ENCODE data around the gene PAK4. TPM values are rescaled to one million over a fixed set of nuclear protein-coding genes. Genes with fewer than 3 reads are reported as not detected.

The PAK4 gene
- total and polyA plus RNA-seq, 2 of the 8 experiments (the other 6 are each of a cell fraction or from before 2014, with no cell fraction given): 50.7 to 64.4 TPM

DNA sequence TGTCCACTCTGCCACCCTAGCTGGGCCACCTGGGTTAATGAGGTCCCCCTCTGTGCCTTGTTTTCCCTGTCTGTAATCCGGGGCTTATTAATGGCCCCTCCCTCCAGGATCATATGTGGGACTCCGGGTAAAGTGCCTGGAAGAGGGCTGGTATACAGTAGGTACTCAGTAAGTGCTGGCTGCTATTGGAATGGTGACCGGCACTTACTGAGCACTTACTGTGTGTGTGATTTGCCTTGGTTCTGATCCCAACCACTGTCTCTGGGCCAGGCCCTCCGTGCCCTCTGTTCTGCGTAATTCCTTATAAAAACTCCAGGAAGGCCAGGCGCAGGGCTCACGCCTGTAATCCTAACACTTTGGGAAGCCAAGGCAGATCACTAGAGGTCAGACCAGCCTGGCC lies 40.3 kb downstream of the PAK4 start:
- Histone ChIP-seq H3K27ac (ENCODE audit: low read depth, low read length) (no peak overlapping the region), H3K9me3 (ENCODE audit: insufficient read depth in 2 of 2, low read depth in 1 of 2, low read length in 1 of 2) (no peaks in the 10 kb centered on the region), H3K79me2 (ENCODE audit: control insufficient read depth in 1 of 2, insufficient read depth in 2 of 2, low read length in 2 of 2) (peaks cover 0 to 14% of the 10 kb centered on the region in 2 experiments; a peak in 1 of 4 replicates), H2BK15ac (ENCODE audit: low read length) (no peak overlapping the region), H3K36me3 (ENCODE audit: control insufficient read depth in 2 of 4, insufficient read depth in 4 of 4, low read length in 3 of 4) (peaks cover 0 to 5% (median 0%) of the 10 kb centered on the region in 4 experiments; a peak in 3 of 8 replicates), H2BK12ac (ENCODE audit: low read depth, low read length) (no peak overlapping the region), H3K23ac (ENCODE audit: insufficient read length) (no peak overlapping the region), H2BK20ac (ENCODE audit: low read length) (0 out of 2 replicates have a peak overlapping the region, but pooled peaks have one; percentile 61), H3K79me1 (ENCODE audit: low read depth, low read length) (peaks cover 16% of the 10 kb centered on the region), H4K20me1 (replicated peaks in 1 of 2; ENCODE audit: control insufficient read depth in 1 of 2, insufficient read depth in 2 of 2, low read length in 2 of 2) (peaks cover 13 to 33% of the 10 kb centered on the region in 2 experiments), H3K9ac (replicated peaks in 1 of 4; ENCODE audit: extremely low read depth in 1 of 4, low read depth in 3 of 4, low read length in 3 of 4) (no peak overlapping the region), H2BK120ac (replicated peaks; ENCODE audit: low read depth, low read length) (no peak overlapping the region), H2BK5ac (ENCODE audit: low read depth, low read length) (no peak overlapping the region), H3K27me3 (replicated peaks in 1 of 4; ENCODE audit: control insufficient read depth in 3 of 4, extremely low read depth in 1 of 4, insufficient read depth in 3 of 4, low read length in 3 of 4) (no peaks in the 10 kb centered on the region), H2AFZ (ENCODE audit: low read length) (no peak overlapping the region), H3K4me3 (ENCODE audit: extremely low read depth in 1 of 4, insufficient read depth in 2 of 4, low read depth in 3 of 4, low read length in 4 of 4) (no peak overlapping the region), H3K4me1 (replicated peaks in 1 of 4; ENCODE audit: control insufficient read depth in 3 of 4, insufficient read depth in 4 of 4, low read length in 3 of 4) (peaks cover 2 to 35% (median 16%) of the 10 kb centered on the region in 4 experiments), H3K4ac (replicated peaks; ENCODE audit: insufficient read length, low read depth, low read length) (no peak overlapping the region), H3K4me2 (ENCODE audit: insufficient read depth in 1 of 2, low read depth in 2 of 2, low read length in 2 of 2) (no peak overlapping the region), H4K8ac (ENCODE audit: extremely low read depth, insufficient read depth, low read length) (no peak overlapping the region), H4K5ac (ENCODE audit: insufficient read length, low read depth, low read length) (no peak overlapping the region), H3K14ac (ENCODE audit: insufficient read length) (no peak overlapping the region), H3K18ac (ENCODE audit: extremely low read depth, low read length) (no peak overlapping the region), H2AK5ac (ENCODE audit: low read depth, low read length) (0 out of 2 replicates have a peak overlapping the region, but pooled peaks have one; percentile 39), H4K91ac (replicated peaks; ENCODE audit: insufficient read length, low read length) (no peak overlapping the region), H3K56ac (replicated peaks; ENCODE audit: insufficient read length, low read depth, low read length) (no peak overlapping the region), H3K23me2 (ENCODE audit: low read depth, low read length) (no peaks in the 10 kb centered on the region)
- ChIA-PET CTCF (ENCODE audit: partially characterized antibody) (interaction anchor here (0.9 to 1.7 kb wide), 6 partner anchors 12 to 60 kb away, joined by 3 to 7 read pairs (median 4); no protein-coding TSS in a partner anchor), POLR2A (ENCODE audit: partially characterized antibody) (interaction anchor here (0.9 to 1.8 kb wide), 5 partner anchors 9 to 44 kb away, joined by 3 to 5 read pairs (median 4); no protein-coding TSS in a partner anchor)
- DNase-seq (ENCODE audit: low read depth in 1 of 2, low spot score in 2 of 2): no peak
- no peak for FAIRE-seq
- 90% methylated on average over 7 of the region's 7 CpGs; no CpG with 5 or more reads in 1 of the 2 experiments for WGBS, 2 experiments (ENCODE audit: extremely low coverage in 1 of 2, insufficient coverage in 1 of 2, insufficient read length in 1 of 2, insufficient replicate concordance in 2 of 2, low coverage in 1 of 2, low lambda C conversion rate in 2 of 2, missing lambda C conversion rate in 1 of 2)
- TF ChIP-seq JUN (IDR thresholded peaks at IDR 0.05; ENCODE audit: low read depth, low read length) (no peak), CREB1 (IDR thresholded peaks at IDR 0.05) (no peak), SRF (IDR thresholded peaks at IDR 0.05; ENCODE audit: low read depth, low read length) (no peak), SIX5 (IDR thresholded peaks at IDR 0.05; ENCODE audit: low read depth, low read length) (no peak), SUZ12 (IDR thresholded peaks at IDR 0.05; ENCODE audit: low read length) (no peak), SIN3A (conservative IDR thresholded peaks at IDR 0.05 in 1 of 2, IDR thresholded peaks at IDR 0.05 in 1 of 2; ENCODE audit: low read depth in 1 of 2, low read length in 2 of 2) (no peak)
